K562 (cell line): Measurements from ENCODE around the gene NT5DC4. TPM values are rescaled to one million over a fixed set of nuclear protein-coding genes. Genes with fewer than 3 reads are reported as not detected.

Experiments
- ATAC-seq: fragments of 200-7000 bp; cut with Tn5 transposase; 3 replicates; pipeline ENCODE4 v1.9.1; 2020; ENCODE audit warnings: moderate library complexity
- BruUV-seq: library from RNA; stranded (reverse); fragments of 400-500 nt; replicated peaks from 2 replicates; lab custom pipeline; 2021; lab: Mats Ljungman, UMichigan
- CTCF ChIA-PET: fragments of 300-600 bp; formaldehyde crosslinking; extraction: SDS; loops from one replicate; lab custom pipeline; 2021; ENCODE audit warnings: low intra/inter-chr PET ratio; lab: Yijun Ruan, JAX
- POLR2A ChIA-PET: fragments of 300-600, 350-650 bp; sonication (Branson Sonifier 250); formaldehyde crosslinking; extraction: SDS; loops from one replicate; lab custom pipeline; 2021; ENCODE audit warnings: antibody characterized with exemption, inconsistent platforms; lab: Yijun Ruan, JAX
- DNase-seq, 4 experiments: peaks; one replicate each; pipeline versions ENCODE4 v3.0.0 to v3.0.0-alpha.2; 2011 to 2018; ENCODE audit warnings: low spot score in 3 of 4, mixed read lengths in 3 of 4; ENCODE audit errors: extremely low read depth in 1 of 4
- FAIRE-seq: peaks from 2 replicates; lab custom pipeline; 2011; peaks lifted over from hg19 to GRCh38; lab: Jason Lieb, UNC
- H2AFZ ChIP-seq: 2 replicates; pipeline ENCODE4 v1.6.0; 2011; ENCODE audit warnings: low read depth, low read length, control low read depth, inconsistent platforms
- H3K27ac ChIP-seq: fragments of 200-600 bp; 3 replicates; pipeline ENCODE4 v1.8.0; 2011; ENCODE audit warnings: low read depth, mild to moderate bottlenecking, control low read depth, inconsistent platforms, low read length, moderate library complexity, mixed read lengths; ENCODE audit errors: extremely low read depth
- H3K27me3 ChIP-seq, 2 experiments: fragments of 300-600 bp in 1 of 2; 2 replicates in 1 of 2; 3 replicates in 1 of 2; pipeline versions ENCODE4 v1.6.0 to v1.8.0; 2011; ENCODE audit warnings: inconsistent platforms in 2 of 2, low read length in 2 of 2, mild to moderate bottlenecking in 1 of 2, mixed read lengths in 1 of 2, moderate library complexity in 1 of 2; ENCODE audit not compliant: control insufficient read depth in 2 of 2, insufficient read depth in 2 of 2
- H3K36me3 ChIP-seq: fragments of 300-600 bp; 3 replicates; pipeline ENCODE4 v1.8.0; 2011; ENCODE audit warnings: mild to moderate bottlenecking, low read length, inconsistent platforms; ENCODE audit not compliant: control insufficient read depth, insufficient read depth
- H3K4me1 ChIP-seq, 2 experiments: fragments of 200-600 bp in 1 of 2; replicated peaks in 1 of 2; 2 replicates in 1 of 2; 3 replicates in 1 of 2; pipeline versions ENCODE4 v1.5.1 to v1.8.0; 2011; ENCODE audit warnings: inconsistent platforms in 2 of 2, low read length in 2 of 2, mild to moderate bottlenecking in 1 of 2, mixed read lengths in 1 of 2, moderate library complexity in 1 of 2; ENCODE audit not compliant: control insufficient read depth in 2 of 2, insufficient read depth in 2 of 2
- H3K4me2 ChIP-seq: 2 replicates; pipeline ENCODE4 v1.6.1; 2011; ENCODE audit warnings: low read length, control low read depth, inconsistent platforms, mixed read lengths; ENCODE audit not compliant: insufficient read depth
- H3K4me3 ChIP-seq: fragments of 200-600 bp; sonication (generic), shearing (Covaris generic); 2 replicates; pipeline ENCODE4 v1.5.1; 2016; ENCODE audit warnings: control low read depth, inconsistent platforms
- H3K79me2 ChIP-seq: fragments of 200-600 bp; 3 replicates; pipeline ENCODE4 v1.8.0; 2011; ENCODE audit warnings: low read length, inconsistent platforms; ENCODE audit not compliant: control insufficient read depth, insufficient read depth
- H3K9ac ChIP-seq, 2 experiments: 2 replicates each; pipeline versions ENCODE4 v1.6.0 to v1.6.1; 2011; ENCODE audit warnings: low read depth in 2 of 2, low read length in 2 of 2, control low read depth in 1 of 2, inconsistent platforms in 1 of 2, mild to moderate bottlenecking in 1 of 2, mixed read lengths in 1 of 2; ENCODE audit not compliant: insufficient read depth in 1 of 2
- H3K9me1 ChIP-seq: one replicate; pipeline ENCODE4 v1.6.0; 2011; ENCODE audit warnings: inconsistent platforms, mild to moderate bottlenecking, low read length, moderate library complexity; ENCODE audit not compliant: control insufficient read depth, insufficient read depth
- H3K9me3 ChIP-seq: replicated peaks from 2 replicates; pipeline ENCODE4 v1.5.1; 2011; ENCODE audit warnings: low read depth, low read length, inconsistent platforms; ENCODE audit not compliant: control insufficient read depth, insufficient read depth
- H4K20me1 ChIP-seq: replicated peaks from 2 replicates; pipeline ENCODE4 v1.6.1; 2011; ENCODE audit warnings: low read length, inconsistent platforms, mixed read lengths; ENCODE audit not compliant: control insufficient read depth, insufficient read depth
- CAMTA2 ChIP-seq: fragments of 250-450 bp; sonication (Bioruptor Pico); conservative IDR thresholded peaks from 2 replicates; pipeline ENCODE4 v1.5.1; 2022
- FIP1L1 ChIP-seq: fragments of 200-400 bp; formaldehyde crosslinking; IDR thresholded peaks from 2 replicates; pipeline ENCODE4 v1.6.1; 2018; ENCODE audit warnings: mild to moderate bottlenecking, low read depth, low read length; ENCODE audit not compliant: poor library complexity, severe bottlenecking
- KLF1 ChIP-seq: fragments of 450-650 bp; IDR thresholded peaks from 2 replicates; pipeline ENCODE4 v1.6.1; 2016; ENCODE audit warnings: missing genetic modification characterization, missing compliant biosample characterization
- NFE2L1 ChIP-seq: fragments of 450-650 bp; IDR thresholded peaks from 2 replicates; pipeline ENCODE4 v1.6.1; 2016; ENCODE audit warnings: missing genetic modification characterization, low read depth, mild to moderate bottlenecking, missing compliant biosample characterization, moderate library complexity, borderline replicate concordance
- NR4A1 ChIP-seq, 2 experiments: fragments of 250-450 bp in 1 of 2; fragments of 450-650 bp in 1 of 2; sonication (Bioruptor Pico) in 1 of 2; IDR thresholded peaks; 2 replicates each; pipeline versions ENCODE4 v1.4.0 to v1.6.1; 2016 to 2020; ENCODE audit warnings: mild to moderate bottlenecking in 2 of 2, missing compliant biosample characterization in 1 of 2, missing genetic modification characterization in 1 of 2, moderate library complexity in 1 of 2
- PYGO2 ChIP-seq: fragments of 450-650 bp; IDR thresholded peaks from 2 replicates; pipeline ENCODE4 v1.6.1; 2016; ENCODE audit warnings: mild to moderate bottlenecking, missing genetic modification characterization, moderate library complexity, missing compliant biosample characterization
- RBBP5 ChIP-seq: fragments of 200-600 bp; sonication (generic); IDR thresholded peaks from 2 replicates; pipeline ENCODE4 v1.6.1; 2012; ENCODE audit warnings: borderline replicate concordance, mild to moderate bottlenecking, low read length, control low read depth, inconsistent platforms; ENCODE audit not compliant: insufficient read depth, poor library complexity, severe bottlenecking
- ZNF282 ChIP-seq: sonication (generic); formaldehyde crosslinking; IDR thresholded peaks from 2 replicates; pipeline ENCODE4 v1.8.1; 2023; ENCODE audit warnings: missing genetic modification reagents
- ZNF77 ChIP-seq: fragments of 250-450 bp; sonication (Bioruptor Pico); IDR thresholded peaks from 2 replicates; pipeline ENCODE4 v1.5.0; 2020
- WGBS: fragments of 100-300 bp; shearing (Covaris generic); methylation state at CpG from one replicate; pipeline ENCODE4 v1.1.6; 2016; ENCODE audit warnings: low coverage, mixed read lengths; ENCODE audit not compliant: insufficient coverage; ENCODE audit errors: missing lambda C conversion rate; 5-methylcytosine and 5-hydroxymethylcytosine counted together
- in situ Hi-C: fragments of 300-500 bp; cut with MboI; formaldehyde crosslinking; loops from 4 replicates; pipeline ENCODE4 v1.15.0; 2018; ENCODE audit warnings: inconsistent platforms, mixed read lengths
- intact Hi-C: fragments of 100-400 bp; cut with micrococcal nuclease; formaldehyde crosslinking; loops from 2 replicates; pipeline ENCODE4 v1.14.2; 2022
- polyA plus RNA-seq, 8 experiments: library from polyadenylated mRNA; depleted of rRNA in 4 of 8; stranded (reverse) in 5 of 8; unstranded in 3 of 8; fragments of >200 nt; fragmentation: Nextera tagmentation in 2 of 8; fragmentation: Illumina TruSeq in 1 of 8; extraction: Ambion mirVana in 2 of 8; extraction: Trizol in 1 of 8; gene quantifications; 2 replicates each; pipeline versions ENCODE4 v1.2.1 to v1.2.3, GENCODE V29; 2011 to 2014; ENCODE audit warnings: inconsistent platforms in 1 of 8, missing spikeins in 1 of 8
- total RNA-seq, 7 experiments: library from RNA; depleted of rRNA in 6 of 7; stranded (reverse); fragments of >200 nt in 6 of 7; fragmentation: Illumina TruSeq in 2 of 7; extraction: Trizol in 2 of 7; gene quantifications; 2 replicates each; pipeline versions ENCODE4 v1.2.1 to v1.2.3, GENCODE V29; 2011 to 2021; ENCODE audit warnings: low replicate concordance in 1 of 7
- TF ChIP-seq, protein P1 (sequence below): fragments of 450-650 bp; formaldehyde crosslinking; IDR thresholded peaks from 2 replicates; pipeline ENCODE4 v1.4.0; 2022; ENCODE audit warnings: mild to moderate bottlenecking, moderate library complexity
- TF ChIP-seq, protein P2 (sequence below): sonication (generic); formaldehyde crosslinking; IDR thresholded peaks from 2 replicates; pipeline ENCODE4 v1.8.0; 2023; ENCODE audit warnings: mild to moderate bottlenecking, missing genetic modification reagents

NT5DC4 gene
- total and polyA plus RNA-seq, 9 of the 15 experiments (the other 6 are each of a cell fraction or from before 2014, with no cell fraction given) = 0.44 to 6.9 (median 2.5) TPM

DNA sequence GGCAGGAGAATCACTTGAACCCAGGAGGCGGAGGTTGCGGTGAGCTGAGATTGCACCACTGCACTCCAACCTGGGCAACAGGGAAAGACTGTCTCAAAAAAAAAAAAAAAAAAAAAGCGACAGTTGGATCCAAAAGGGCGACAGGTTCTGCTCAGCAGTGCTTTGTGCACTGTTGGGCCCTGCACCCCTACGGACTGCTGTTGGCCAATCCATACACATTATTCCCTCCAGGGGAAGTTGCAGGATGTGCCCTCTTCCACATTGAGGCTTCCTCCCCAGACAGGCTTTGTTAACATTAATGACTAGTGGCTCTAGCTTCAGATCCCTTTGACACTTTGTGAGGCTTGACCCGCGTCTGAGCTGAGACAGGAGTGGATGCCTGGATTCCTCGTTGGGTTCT, 9.4 kb downstream of the NT5DC4 start:
- no peak for DNase-seq
- in situ Hi-C loops = no loop called here

More for the DNA sequence above, 9.4 kb downstream of the NT5DC4 start:
- ChIA-PET CTCF (interaction anchor here (0.7 kb wide), 1 partner anchor 130 kb away, joined by 3 read pairs; no protein-coding TSS in a partner anchor), POLR2A (interaction anchor here (0.9 kb wide), 1 partner anchor 8 kb away, joined by 3 read pairs; no protein-coding TSS in a partner anchor)
- FAIRE-seq (no peak), ATAC-seq (no peak)
- H3K4me2 ChIP-seq = no peak overlapping the region
- H3K4me3 ChIP-seq = no peak overlapping the region
- BruUV-seq = no TSS peak
- no peaks in the 10 kb centered on the region for H3K79me2 ChIP-seq
- H3K36me3 ChIP-seq = no peaks in the 10 kb centered on the region
- H3K27ac ChIP-seq = no peak overlapping the region
- H3K9me1 ChIP-seq = no peaks in the 10 kb centered on the region
- intact Hi-C loops = no loop called here
- H3K9me3 ChIP-seq = no peaks in the 10 kb centered on the region
- H3K9ac ChIP-seq = no peak overlapping the region
- whole genome bisulfite sequencing = 70% methylated on average over 4 of the region's 8 CpGs
- no peaks in the 10 kb centered on the region for H3K27me3 ChIP-seq
- no peaks in the 10 kb centered on the region for H4K20me1 ChIP-seq
- H3K4me1 ChIP-seq = peaks cover 27 to 37% of the 10 kb centered on the region in 2 experiments
- no peak for TF ChIP-seq CAMTA2 (CRISPR knock-in tag)
- TF ChIP-seq, protein P1, sequence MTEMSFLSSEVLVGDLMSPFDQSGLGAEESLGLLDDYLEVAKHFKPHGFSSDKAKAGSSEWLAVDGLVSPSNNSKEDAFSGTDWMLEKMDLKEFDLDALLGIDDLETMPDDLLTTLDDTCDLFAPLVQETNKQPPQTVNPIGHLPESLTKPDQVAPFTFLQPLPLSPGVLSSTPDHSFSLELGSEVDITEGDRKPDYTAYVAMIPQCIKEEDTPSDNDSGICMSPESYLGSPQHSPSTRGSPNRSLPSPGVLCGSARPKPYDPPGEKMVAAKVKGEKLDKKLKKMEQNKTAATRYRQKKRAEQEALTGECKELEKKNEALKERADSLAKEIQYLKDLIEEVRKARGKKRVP (CRISPR knock-in tag) = no peak
- TF ChIP-seq FIP1L1 = no peak
- TF ChIP-seq PYGO2 (tag) = no peak
- TF ChIP-seq NR4A1 (CRISPR knock-in tag; IDR thresholded peaks at IDR 0.05) = no peak
- no peak for TF ChIP-seq NR4A1 (tag; IDR thresholded peaks at IDR 0.05)
- no peak for TF ChIP-seq KLF1 (tag)
- TF ChIP-seq ZNF282 (CRISPR knock-in tag) = no peak
- no peak for TF ChIP-seq RBBP5
- TF ChIP-seq, protein P2, sequence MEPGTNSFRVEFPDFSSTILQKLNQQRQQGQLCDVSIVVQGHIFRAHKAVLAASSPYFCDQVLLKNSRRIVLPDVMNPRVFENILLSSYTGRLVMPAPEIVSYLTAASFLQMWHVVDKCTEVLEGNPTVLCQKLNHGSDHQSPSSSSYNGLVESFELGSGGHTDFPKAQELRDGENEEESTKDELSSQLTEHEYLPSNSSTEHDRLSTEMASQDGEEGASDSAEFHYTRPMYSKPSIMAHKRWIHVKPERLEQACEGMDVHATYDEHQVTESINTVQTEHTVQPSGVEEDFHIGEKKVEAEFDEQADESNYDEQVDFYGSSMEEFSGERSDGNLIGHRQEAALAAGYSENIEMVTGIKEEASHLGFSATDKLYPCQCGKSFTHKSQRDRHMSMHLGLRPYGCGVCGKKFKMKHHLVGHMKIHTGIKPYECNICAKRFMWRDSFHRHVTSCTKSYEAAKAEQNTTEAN = no peak
- no peak for TF ChIP-seq ZNF77 (CRISPR knock-in tag)
- TF ChIP-seq NFE2L1 = no peak
- TF ChIP-seq, all 486 proteins: peak for 0
- H2AFZ ChIP-seq = no peak overlapping the region
